PC-9 (cell line): ENCODE data around the gene FBXO41.

ENCODE experiments used
- EZH2 ChIP-seq: fragments of 200-600 bp; sonication (generic); IDR thresholded peaks from 2 replicates; pipeline ENCODE4 v1.8.0; 2017; ENCODE audit warnings: antibody characterized with exemption, low read depth
- TF ChIP-seq, protein P1 (sequence below): fragments of 200-600 bp; sonication (generic); conservative IDR thresholded peaks from 2 replicates; pipeline ENCODE4 v1.6.1; 2017; ENCODE audit warnings: mixed run types, antibody characterized with exemption, mild to moderate bottlenecking, moderate library complexity

DNA sequence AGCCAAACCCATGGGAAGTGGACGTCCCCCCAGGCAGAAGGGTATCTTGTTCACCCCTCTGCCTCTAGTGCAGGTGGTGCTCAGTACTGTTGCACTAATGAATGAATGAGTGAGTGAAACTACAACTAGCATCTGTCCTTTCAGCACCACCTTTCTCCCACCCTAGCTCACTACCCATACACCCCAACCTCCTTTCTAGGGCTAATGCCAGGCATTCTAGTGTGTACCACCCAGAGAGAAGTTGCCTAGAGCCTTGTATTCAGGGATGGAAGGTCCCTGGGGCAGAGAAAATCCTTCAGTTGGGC lies 27.7 kb downstream of the FBXO41 start:
- TF ChIP-seq, protein P1, sequence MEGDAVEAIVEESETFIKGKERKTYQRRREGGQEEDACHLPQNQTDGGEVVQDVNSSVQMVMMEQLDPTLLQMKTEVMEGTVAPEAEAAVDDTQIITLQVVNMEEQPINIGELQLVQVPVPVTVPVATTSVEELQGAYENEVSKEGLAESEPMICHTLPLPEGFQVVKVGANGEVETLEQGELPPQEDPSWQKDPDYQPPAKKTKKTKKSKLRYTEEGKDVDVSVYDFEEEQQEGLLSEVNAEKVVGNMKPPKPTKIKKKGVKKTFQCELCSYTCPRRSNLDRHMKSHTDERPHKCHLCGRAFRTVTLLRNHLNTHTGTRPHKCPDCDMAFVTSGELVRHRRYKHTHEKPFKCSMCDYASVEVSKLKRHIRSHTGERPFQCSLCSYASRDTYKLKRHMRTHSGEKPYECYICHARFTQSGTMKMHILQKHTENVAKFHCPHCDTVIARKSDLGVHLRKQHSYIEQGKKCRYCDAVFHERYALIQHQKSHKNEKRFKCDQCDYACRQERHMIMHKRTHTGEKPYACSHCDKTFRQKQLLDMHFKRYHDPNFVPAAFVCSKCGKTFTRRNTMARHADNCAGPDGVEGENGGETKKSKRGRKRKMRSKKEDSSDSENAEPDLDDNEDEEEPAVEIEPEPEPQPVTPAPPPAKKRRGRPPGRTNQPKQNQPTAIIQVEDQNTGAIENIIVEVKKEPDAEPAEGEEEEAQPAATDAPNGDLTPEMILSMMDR: no peak
- TF ChIP-seq EZH2: no peak
